HEK293 (cell line): ENCODE measurements around the gene ROBO1.

Source experiments
- BCL11A ChIP-seq: fragments of 450-650 bp; formaldehyde crosslinking; IDR thresholded peaks from 2 replicates; pipeline ENCODE4 v1.5.1; 2016; ENCODE audit warnings: low read depth, missing biosample characterization, missing genetic modification characterization
- KLF7 ChIP-seq: fragments of 450-650 bp; formaldehyde crosslinking; IDR thresholded peaks from 2 replicates; pipeline ENCODE4 v1.5.1; 2016; ENCODE audit warnings: missing biosample characterization, missing genetic modification characterization, borderline replicate concordance
- ZNF121 ChIP-seq: fragments of 450-650 bp; formaldehyde crosslinking; IDR thresholded peaks from 2 replicates; pipeline ENCODE4 v1.5.1; 2016; ENCODE audit warnings: missing biosample characterization, missing genetic modification characterization
- ZNF335 ChIP-seq: fragments of 450-650 bp; formaldehyde crosslinking; conservative IDR thresholded peaks from 2 replicates; pipeline ENCODE4 v1.5.1; 2016; ENCODE audit warnings: missing biosample characterization, missing genetic modification characterization
- ZNF596 ChIP-seq: fragments of 450-650 bp; IDR thresholded peaks from 2 replicates; pipeline ENCODE4 v1.5.0; 2018; ENCODE audit warnings: missing biosample characterization, mild to moderate bottlenecking, missing genetic modification characterization, moderate library complexity
- TF ChIP-seq, protein P1 (sequence below): fragments of 450-650 bp; formaldehyde crosslinking; IDR thresholded peaks from 2 replicates; pipeline ENCODE4 v1.5.1; 2016; ENCODE audit warnings: missing biosample characterization, missing genetic modification characterization
- TF ChIP-seq, protein P2 (sequence below): fragments of 450-650 bp; IDR thresholded peaks from 2 replicates; pipeline ENCODE4 v1.5.1; 2018; ENCODE audit warnings: missing biosample characterization, missing genetic modification characterization
- TF ChIP-seq, protein P3 (sequence below): fragments of 450-650 bp; formaldehyde crosslinking; IDR thresholded peaks from 2 replicates; pipeline ENCODE4 v1.5.1; 2016; ENCODE audit warnings: missing biosample characterization, missing genetic modification characterization

DNA sequence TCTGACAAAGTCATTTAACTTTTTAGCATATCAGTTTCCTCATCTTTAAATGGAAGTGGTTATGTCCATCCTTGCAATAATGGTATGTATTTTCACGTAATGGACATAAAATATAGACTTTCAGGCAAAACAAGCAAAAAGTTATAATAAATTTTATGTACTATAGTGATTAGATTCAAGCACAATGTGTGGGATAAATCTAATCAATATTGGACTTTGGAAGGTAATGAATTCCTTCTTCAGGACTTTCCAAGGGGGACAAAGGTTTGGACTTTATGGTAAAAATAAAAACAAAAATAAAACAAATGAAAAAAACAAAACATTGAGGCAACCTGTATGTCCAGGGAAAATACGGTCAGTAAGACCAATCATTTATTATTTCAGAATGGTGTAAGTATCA lies 357.7 kb downstream of the ROBO1 start:
- no peak for TF ChIP-seq ZNF121 (tag by site-specific recombination)
- no peak for TF ChIP-seq BCL11A
- TF ChIP-seq, protein P1, sequence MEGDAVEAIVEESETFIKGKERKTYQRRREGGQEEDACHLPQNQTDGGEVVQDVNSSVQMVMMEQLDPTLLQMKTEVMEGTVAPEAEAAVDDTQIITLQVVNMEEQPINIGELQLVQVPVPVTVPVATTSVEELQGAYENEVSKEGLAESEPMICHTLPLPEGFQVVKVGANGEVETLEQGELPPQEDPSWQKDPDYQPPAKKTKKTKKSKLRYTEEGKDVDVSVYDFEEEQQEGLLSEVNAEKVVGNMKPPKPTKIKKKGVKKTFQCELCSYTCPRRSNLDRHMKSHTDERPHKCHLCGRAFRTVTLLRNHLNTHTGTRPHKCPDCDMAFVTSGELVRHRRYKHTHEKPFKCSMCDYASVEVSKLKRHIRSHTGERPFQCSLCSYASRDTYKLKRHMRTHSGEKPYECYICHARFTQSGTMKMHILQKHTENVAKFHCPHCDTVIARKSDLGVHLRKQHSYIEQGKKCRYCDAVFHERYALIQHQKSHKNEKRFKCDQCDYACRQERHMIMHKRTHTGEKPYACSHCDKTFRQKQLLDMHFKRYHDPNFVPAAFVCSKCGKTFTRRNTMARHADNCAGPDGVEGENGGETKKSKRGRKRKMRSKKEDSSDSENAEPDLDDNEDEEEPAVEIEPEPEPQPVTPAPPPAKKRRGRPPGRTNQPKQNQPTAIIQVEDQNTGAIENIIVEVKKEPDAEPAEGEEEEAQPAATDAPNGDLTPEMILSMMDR (tag by site-specific recombination), result no peak
- TF ChIP-seq ZNF335, result no peak
- no peak for TF ChIP-seq KLF7 (tag by site-specific recombination)
- no peak for TF ChIP-seq ZNF596
- TF ChIP-seq, protein P2, sequence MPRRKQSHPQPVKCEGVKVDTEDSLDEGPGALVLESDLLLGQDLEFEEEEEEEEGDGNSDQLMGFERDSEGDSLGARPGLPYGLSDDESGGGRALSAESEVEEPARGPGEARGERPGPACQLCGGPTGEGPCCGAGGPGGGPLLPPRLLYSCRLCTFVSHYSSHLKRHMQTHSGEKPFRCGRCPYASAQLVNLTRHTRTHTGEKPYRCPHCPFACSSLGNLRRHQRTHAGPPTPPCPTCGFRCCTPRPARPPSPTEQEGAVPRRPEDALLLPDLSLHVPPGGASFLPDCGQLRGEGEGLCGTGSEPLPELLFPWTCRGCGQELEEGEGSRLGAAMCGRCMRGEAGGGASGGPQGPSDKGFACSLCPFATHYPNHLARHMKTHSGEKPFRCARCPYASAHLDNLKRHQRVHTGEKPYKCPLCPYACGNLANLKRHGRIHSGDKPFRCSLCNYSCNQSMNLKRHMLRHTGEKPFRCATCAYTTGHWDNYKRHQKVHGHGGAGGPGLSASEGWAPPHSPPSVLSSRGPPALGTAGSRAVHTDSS (tag by site-specific recombination), result no peak
- TF ChIP-seq, protein P3, sequence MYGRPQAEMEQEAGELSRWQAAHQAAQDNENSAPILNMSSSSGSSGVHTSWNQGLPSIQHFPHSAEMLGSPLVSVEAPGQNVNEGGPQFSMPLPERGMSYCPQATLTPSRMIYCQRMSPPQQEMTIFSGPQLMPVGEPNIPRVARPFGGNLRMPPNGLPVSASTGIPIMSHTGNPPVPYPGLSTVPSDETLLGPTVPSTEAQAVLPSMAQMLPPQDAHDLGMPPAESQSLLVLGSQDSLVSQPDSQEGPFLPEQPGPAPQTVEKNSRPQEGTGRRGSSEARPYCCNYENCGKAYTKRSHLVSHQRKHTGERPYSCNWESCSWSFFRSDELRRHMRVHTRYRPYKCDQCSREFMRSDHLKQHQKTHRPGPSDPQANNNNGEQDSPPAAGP (tag by site-specific recombination), result no peak
